ENCODE data around the gene OR1F1.

Gene OR1F1

DNA sequence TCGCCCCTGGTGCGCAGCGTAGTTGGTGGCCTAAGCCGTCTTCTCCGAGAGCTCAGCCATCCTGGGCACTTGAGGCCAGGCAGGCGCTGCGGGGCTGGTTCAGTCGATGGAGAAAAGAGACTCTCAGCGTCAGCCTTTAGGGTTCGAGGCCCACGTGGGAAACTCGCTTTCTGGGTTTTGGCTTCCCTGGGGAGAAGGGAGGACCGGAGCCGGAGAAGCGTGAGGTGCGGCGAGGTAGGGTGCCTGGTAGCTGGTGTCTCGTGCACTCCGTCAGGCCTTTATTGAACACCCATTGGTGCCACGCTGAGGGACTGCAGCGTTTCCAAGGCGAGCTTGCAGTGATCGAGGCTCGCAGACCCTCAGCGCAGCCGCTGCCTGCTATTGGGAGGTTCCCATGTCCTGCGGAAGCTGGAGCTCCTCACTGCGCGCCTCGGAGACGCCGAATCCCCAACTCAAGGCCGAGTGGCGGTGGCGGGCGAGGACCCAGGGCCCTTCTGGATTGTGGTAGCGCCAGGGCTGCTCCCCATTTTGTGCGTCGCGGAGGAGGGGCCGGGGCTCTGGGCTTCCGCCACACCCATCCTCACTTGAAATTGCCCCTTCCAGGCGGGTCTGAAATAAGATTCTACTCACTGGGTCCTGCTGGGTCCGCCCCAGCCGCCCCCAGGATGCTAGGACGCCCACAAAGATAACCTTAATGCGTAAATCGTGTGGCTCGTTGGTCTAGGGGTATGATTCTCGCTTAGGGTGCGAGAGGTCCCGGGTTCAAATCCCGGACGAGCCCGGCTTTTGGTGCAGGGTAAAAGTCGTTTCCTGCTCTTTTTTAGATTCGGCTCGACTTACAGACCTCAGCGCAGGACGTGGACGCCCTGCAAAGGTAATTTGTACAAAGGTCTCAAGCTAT, 1.2 kb downstream of the OR1F1 start:
- no peaks in the 10 kb centered on the region for H3K79me2 ChIP-seq (ENCODE audit: insufficient read depth, low read length)
- no peak overlapping the region for H3K4me3 ChIP-seq (ENCODE audit: insufficient read depth, low read length, poor library complexity, severe bottlenecking)
- no peaks in the 10 kb centered on the region for H4K20me1 ChIP-seq (ENCODE audit: low read depth, low read length)
- no peak overlapping the region for H2AFZ ChIP-seq (ENCODE audit: low read depth, low read length, severe bottlenecking)
- no peak overlapping the region for H3K27ac ChIP-seq (ENCODE audit: low read depth, low read length)
- H3K4me2 ChIP-seq (ENCODE audit: low read depth, low read length, poor library complexity, severe bottlenecking), result no peak overlapping the region
- no peaks in the 10 kb centered on the region for H3K9me3 ChIP-seq (ENCODE audit: insufficient read depth, low read length)
- TF ChIP-seq, protein P1, sequence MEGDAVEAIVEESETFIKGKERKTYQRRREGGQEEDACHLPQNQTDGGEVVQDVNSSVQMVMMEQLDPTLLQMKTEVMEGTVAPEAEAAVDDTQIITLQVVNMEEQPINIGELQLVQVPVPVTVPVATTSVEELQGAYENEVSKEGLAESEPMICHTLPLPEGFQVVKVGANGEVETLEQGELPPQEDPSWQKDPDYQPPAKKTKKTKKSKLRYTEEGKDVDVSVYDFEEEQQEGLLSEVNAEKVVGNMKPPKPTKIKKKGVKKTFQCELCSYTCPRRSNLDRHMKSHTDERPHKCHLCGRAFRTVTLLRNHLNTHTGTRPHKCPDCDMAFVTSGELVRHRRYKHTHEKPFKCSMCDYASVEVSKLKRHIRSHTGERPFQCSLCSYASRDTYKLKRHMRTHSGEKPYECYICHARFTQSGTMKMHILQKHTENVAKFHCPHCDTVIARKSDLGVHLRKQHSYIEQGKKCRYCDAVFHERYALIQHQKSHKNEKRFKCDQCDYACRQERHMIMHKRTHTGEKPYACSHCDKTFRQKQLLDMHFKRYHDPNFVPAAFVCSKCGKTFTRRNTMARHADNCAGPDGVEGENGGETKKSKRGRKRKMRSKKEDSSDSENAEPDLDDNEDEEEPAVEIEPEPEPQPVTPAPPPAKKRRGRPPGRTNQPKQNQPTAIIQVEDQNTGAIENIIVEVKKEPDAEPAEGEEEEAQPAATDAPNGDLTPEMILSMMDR (IDR thresholded peaks at IDR 0.05; ENCODE audit: insufficient read depth, low read length, poor library complexity, severe bottlenecking), result no peak
- no peak for TF ChIP-seq EZH2phosphoT487 (conservative IDR thresholded peaks at IDR 0.05; ENCODE audit: low read length)
- no peaks in the 10 kb centered on the region for H3K36me3 ChIP-seq (ENCODE audit: low read length)
- no peak overlapping the region for H3K9ac ChIP-seq (ENCODE audit: low read length)
- no peaks in the 10 kb centered on the region for H3K9me2 ChIP-seq (replicated peaks; ENCODE audit: insufficient read depth, low read length)
- H3K27me3 ChIP-seq (ENCODE audit: low read length), result peaks cover 5% of the 10 kb centered on the region; the same call in 1 of the 2 replicates
- no peaks in the 10 kb centered on the region for H3F3A ChIP-seq (ENCODE audit: insufficient read depth)

DNA sequence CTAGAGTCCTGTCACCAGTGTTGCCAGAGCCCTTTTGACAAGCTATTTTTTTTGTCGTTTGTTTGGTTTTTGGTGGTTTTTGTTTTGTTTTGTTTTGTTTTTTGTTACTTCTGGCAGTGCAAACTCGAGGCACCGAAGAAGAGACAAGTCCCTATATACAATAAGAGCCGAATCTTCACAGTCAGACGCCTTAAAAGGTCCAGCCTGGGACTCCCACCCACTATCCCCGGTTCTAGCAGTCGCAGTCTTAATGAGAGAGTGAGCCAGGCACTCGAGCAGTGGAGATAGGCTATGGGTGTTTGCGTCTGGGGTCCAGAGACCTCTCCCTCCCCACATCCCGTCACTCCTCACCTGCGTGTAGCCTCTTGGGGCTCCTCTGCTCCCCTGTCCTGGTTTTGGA, 1.9 kb downstream of the OR1F1 start:
- H3K36me3 ChIP-seq (ENCODE audit: low read length), result no peaks in the 10 kb centered on the region
- H3K9me3 ChIP-seq (ENCODE audit: insufficient read depth, low read length), result no peaks in the 10 kb centered on the region
- H3K4me2 ChIP-seq (ENCODE audit: low read depth, low read length, poor library complexity, severe bottlenecking), result no peak overlapping the region

DNA sequence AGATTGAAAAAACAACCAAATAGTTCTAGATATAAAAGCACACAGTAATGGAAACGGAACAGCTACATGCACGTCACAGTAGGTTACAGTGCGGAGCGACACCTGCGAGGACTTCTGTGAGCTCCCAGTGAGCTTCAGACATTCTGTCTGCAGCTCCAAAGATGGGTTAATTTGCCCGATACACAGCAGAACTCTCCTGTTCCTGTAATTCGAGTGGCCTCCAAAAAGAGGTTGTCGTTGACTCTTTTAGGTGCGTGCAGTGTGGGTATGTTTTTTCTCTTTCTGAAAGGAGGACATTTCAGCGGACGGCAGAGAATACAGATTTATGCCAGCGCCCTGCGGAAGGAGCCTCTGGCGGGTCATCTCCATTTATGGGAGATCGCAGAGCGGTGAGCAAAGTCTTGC, 2.9 kb downstream of the OR1F1 start:
- Histone ChIP-seq H3K4me3 (ENCODE audit: insufficient read depth, low read length, poor library complexity, severe bottlenecking) (no peak overlapping the region), H3K9me3 (ENCODE audit: insufficient read depth, low read length) (no peaks in the 10 kb centered on the region), H3K36me3 (ENCODE audit: low read length) (no peaks in the 10 kb centered on the region), H3K4me2 (ENCODE audit: low read depth, low read length, poor library complexity, severe bottlenecking) (no peak overlapping the region), H2AFZ (ENCODE audit: low read depth, low read length, severe bottlenecking) (no peak overlapping the region), H3K79me2 (ENCODE audit: insufficient read depth, low read length) (no peaks in the 10 kb centered on the region), H3K27me3 (ENCODE audit: low read length) (peaks cover 5% of the 10 kb centered on the region; the same call in 1 of the 2 replicates), H3F3A (ENCODE audit: insufficient read depth) (no peaks in the 10 kb centered on the region), H3K27ac (ENCODE audit: low read depth, low read length) (no peak overlapping the region), H4K20me1 (ENCODE audit: low read depth, low read length) (no peaks in the 10 kb centered on the region), H3K9ac (ENCODE audit: low read length) (no peak overlapping the region), H3K9me2 (replicated peaks; ENCODE audit: insufficient read depth, low read length) (no peaks in the 10 kb centered on the region)
- no peak for TF ChIP-seq EZH2phosphoT487 (conservative IDR thresholded peaks at IDR 0.05; ENCODE audit: low read length)
- TF ChIP-seq, protein P1 (IDR thresholded peaks at IDR 0.05; ENCODE audit: insufficient read depth, low read length, poor library complexity, severe bottlenecking), result no peak

More for the DNA sequence above, 1.9 kb downstream of the OR1F1 start:
- Histone ChIP-seq H2AFZ (ENCODE audit: low read depth, low read length, severe bottlenecking) (no peak overlapping the region), H3K9ac (ENCODE audit: low read length) (no peak overlapping the region), H3K9me2 (replicated peaks; ENCODE audit: insufficient read depth, low read length) (no peaks in the 10 kb centered on the region), H3K27me3 (ENCODE audit: low read length) (peaks cover 5% of the 10 kb centered on the region; the same call in 1 of the 2 replicates), H3K79me2 (ENCODE audit: insufficient read depth, low read length) (no peaks in the 10 kb centered on the region), H4K20me1 (ENCODE audit: low read depth, low read length) (no peaks in the 10 kb centered on the region), H3F3A (ENCODE audit: insufficient read depth) (no peaks in the 10 kb centered on the region), H3K4me3 (ENCODE audit: insufficient read depth, low read length, poor library complexity, severe bottlenecking) (no peak overlapping the region), H3K27ac (ENCODE audit: low read depth, low read length) (no peak overlapping the region)
- no peak for TF ChIP-seq EZH2phosphoT487 (conservative IDR thresholded peaks at IDR 0.05; ENCODE audit: low read length)
- TF ChIP-seq, protein P1 (IDR thresholded peaks at IDR 0.05; ENCODE audit: insufficient read depth, low read length, poor library complexity, severe bottlenecking), result no peak

All from SU-DHL-6 (cell line).